Measurements from ENCODE around the gene SRSF2.
"Not testable (repeated sequence)": the region's sequence is repeated elsewhere in the genome, so short reads cannot be mapped to it uniquely, and the experiment has no call there.

SRSF2 gene

DNA sequence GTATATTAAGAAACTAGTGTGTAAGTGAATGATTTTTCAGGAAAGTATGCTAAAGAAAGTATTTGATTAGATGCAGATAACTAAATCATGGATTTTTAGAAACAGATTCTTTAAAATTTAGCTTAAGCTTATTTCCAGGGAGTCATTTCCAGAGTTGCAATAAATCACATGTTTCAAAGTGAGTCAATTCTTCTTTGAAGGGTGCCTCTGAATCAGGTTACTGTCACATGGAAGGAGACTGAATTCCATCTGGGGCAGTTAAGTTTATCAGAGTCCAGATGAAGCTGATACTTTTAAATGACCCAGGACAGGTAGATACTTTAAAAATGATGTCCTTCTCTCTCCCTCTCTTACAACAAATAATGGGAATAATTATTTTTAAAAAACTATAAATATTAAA lies 5.8 kb upstream of the SRSF2 start:
- Histone ChIP-seq H2BK15ac (replicated peaks; ENCODE audit: low read depth) (no peak overlapping the region), H3K27ac (ENCODE audit: low read depth, low read length) (no peak overlapping the region), H3K4me3 (ENCODE audit: low read length) (no peak overlapping the region)

DNA sequence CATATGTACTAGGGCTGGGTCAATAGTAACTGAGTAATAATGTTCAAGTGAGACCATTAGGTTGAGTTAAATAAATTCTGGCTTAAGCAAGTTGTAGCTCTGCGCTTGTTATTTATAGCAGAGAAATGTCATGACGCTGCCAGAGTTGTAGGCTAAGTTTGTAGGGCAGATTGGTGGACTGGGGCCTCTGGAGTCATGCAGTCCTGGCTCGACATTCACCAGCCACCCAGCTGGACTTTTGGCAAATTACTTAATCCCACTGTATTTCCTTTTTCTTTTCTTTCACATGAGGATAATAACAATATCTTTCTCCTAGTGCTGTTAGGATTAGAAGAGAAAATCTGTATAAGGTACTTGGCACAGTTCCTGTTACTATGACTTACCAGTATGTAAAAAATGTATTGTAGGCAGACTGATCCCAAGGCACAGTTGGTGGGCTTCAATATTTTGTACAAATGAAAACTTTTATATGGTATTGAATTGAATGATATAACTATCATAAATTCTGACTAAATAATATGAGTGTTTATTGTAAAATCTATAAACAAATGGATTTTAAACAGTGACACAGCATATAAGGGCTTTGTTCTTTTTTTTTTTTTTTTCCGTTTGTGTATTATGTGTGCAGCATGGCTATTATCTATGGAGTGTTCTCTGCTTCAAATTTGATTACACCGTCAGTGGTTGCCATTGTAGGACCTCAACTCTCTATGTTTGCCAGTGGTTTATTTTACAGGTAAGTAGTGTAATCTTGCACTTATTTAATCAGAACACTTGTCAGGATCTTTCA lies 3.4 kb upstream of the SRSF2 start:
- Histone ChIP-seq H3K18ac (ENCODE audit: low read length) (no peak overlapping the region), H2BK15ac (replicated peaks; ENCODE audit: low read depth) (no peak overlapping the region), H4K5ac (ENCODE audit: low read length) (no peak overlapping the region), H3K27ac (ENCODE audit: low read depth, low read length) (no peak overlapping the region), H3K4me1 (ENCODE audit: control insufficient read depth, low read depth, low read length) (peaks cover 4% of the 10 kb centered on the region), H2BK5ac (ENCODE audit: low read length) (no peak overlapping the region), H3K23ac (ENCODE audit: low read length) (no peak overlapping the region), H3K4ac (ENCODE audit: low read depth, low read length) (no peak overlapping the region), H3K79me1 (ENCODE audit: low read length) (peaks cover 2% of the 10 kb centered on the region), H3K4me3 (ENCODE audit: low read length) (no peak overlapping the region), H3K56ac (ENCODE audit: low read length) (no peak overlapping the region), H3K4me2 (ENCODE audit: low read length) (no peak overlapping the region), H3K79me2 (ENCODE audit: control insufficient read depth, insufficient read depth, low read length) (peaks cover 18% of the 10 kb centered on the region), H3K36me3 (ENCODE audit: control insufficient read depth, insufficient read depth, low read length) (peaks cover 11% of the 10 kb centered on the region), H4K8ac (ENCODE audit: low read depth, low read length) (no peak overlapping the region), H3K9ac (ENCODE audit: low read length) (no peak overlapping the region), H2BK120ac (ENCODE audit: low read depth, low read length) (no peak overlapping the region), H3K27me3 (ENCODE audit: insufficient read depth, low read length, poor library complexity) (no peaks in the 10 kb centered on the region), H2AK5ac (ENCODE audit: low read length) (no peak overlapping the region)
- DNase-seq: no peak
- no CpG with 5 or more reads among the region's 5 CpGs for WGBS (ENCODE audit: extremely low coverage, insufficient coverage, low lambda C conversion rate)

More for the DNA sequence above, 5.8 kb upstream of the SRSF2 start:
- Histone ChIP-seq H2AK5ac (ENCODE audit: low read length) (no peak overlapping the region), H2BK120ac (ENCODE audit: low read depth, low read length) (no peak overlapping the region), H4K5ac (ENCODE audit: low read length) (no peak overlapping the region), H3K27me3 (ENCODE audit: insufficient read depth, low read length, poor library complexity) (no peaks in the 10 kb centered on the region), H3K36me3 (ENCODE audit: control insufficient read depth, insufficient read depth, low read length) (peaks cover 5% of the 10 kb centered on the region), H3K79me1 (ENCODE audit: low read length) (peaks cover 2% of the 10 kb centered on the region), H3K79me2 (ENCODE audit: control insufficient read depth, insufficient read depth, low read length) (peaks cover 3% of the 10 kb centered on the region), H3K9ac (ENCODE audit: low read length) (no peak overlapping the region), H3K23ac (ENCODE audit: low read length) (no peak overlapping the region), H3K4me1 (ENCODE audit: control insufficient read depth, low read depth, low read length) (peaks cover 4% of the 10 kb centered on the region), H3K4ac (ENCODE audit: low read depth, low read length) (no peak overlapping the region), H3K56ac (ENCODE audit: low read length) (no peak overlapping the region), H4K8ac (ENCODE audit: low read depth, low read length) (no peak overlapping the region), H2BK5ac (ENCODE audit: low read length) (no peak overlapping the region), H3K18ac (ENCODE audit: low read length) (no peak overlapping the region), H3K4me2 (ENCODE audit: low read length) (no peak overlapping the region)
- DNase-seq: no peak

DNA sequence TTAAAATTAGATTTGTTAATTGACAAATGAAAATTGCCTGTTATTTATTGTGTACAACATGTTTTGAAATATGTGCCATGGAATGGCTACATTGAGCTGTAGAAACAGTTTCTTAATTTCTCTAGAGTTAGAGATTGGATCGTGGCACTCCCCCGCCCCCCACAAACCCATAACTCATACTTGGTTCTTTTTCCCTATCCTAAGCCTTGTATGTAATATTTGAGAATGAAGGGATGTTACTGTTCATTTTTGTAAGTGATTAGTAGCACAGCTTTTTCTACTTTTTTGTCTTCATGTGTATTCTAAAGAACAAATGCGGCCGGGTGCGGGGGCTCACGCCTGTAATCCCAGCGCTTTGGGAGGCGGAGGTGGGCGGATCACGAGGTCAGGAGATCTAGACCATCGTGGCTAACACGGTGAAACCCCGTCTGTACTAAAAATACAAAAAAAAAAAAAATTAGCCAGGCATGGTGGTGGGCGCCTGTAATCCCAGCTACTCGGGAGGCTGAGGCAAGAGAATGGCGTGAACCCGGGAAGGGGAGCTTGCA lies 2.5 kb upstream of the SRSF2 start:
- H3K23ac ChIP-seq (ENCODE audit: low read length); H3K4me1 ChIP-seq (ENCODE audit: control insufficient read depth, low read depth, low read length); H2BK5ac ChIP-seq (ENCODE audit: low read length); H4K8ac ChIP-seq (ENCODE audit: low read depth, low read length); DNase-seq; H3K18ac ChIP-seq (ENCODE audit: low read length); H2AK5ac ChIP-seq (ENCODE audit: low read length); H4K5ac ChIP-seq (ENCODE audit: low read length); H3K4me3 ChIP-seq (ENCODE audit: low read length); H3K4ac ChIP-seq (ENCODE audit: low read depth, low read length); H3K56ac ChIP-seq (ENCODE audit: low read length); H2BK15ac ChIP-seq (replicated peaks; ENCODE audit: low read depth); H3K27ac ChIP-seq (ENCODE audit: low read depth, low read length); H3K4me2 ChIP-seq (ENCODE audit: low read length); H3K79me1 ChIP-seq (ENCODE audit: low read length); H3K9ac ChIP-seq (ENCODE audit: low read length); H2BK120ac ChIP-seq (ENCODE audit: low read depth, low read length); H3K27me3 ChIP-seq (ENCODE audit: insufficient read depth, low read length, poor library complexity): not testable (repeated sequence)
- peaks cover 10% of the 10 kb centered on the region for H3K36me3 ChIP-seq (ENCODE audit: control insufficient read depth, insufficient read depth, low read length)
- peaks cover 27% of the 10 kb centered on the region for H3K79me2 ChIP-seq (ENCODE audit: control insufficient read depth, insufficient read depth, low read length)
- no CpG with 5 or more reads among the region's 17 CpGs for WGBS (ENCODE audit: extremely low coverage, insufficient coverage, low lambda C conversion rate)

DNA sequence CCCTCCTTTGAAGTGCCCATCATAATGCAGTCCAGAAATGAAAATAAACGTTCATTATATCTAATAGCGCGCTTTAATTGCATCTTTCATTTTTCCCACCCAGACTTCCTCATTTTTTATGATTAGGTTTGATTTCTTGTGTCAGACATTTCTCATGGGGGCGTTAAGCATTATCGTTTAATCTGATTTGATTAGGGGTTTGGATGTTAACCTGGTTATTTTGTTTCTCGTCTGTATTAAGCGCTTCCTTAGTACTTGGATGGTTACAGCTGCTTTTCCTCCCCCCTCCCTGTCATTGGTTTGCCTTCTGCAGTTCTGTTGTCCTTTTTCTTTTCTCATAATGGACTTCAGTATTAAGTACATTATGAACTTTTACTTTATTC lies 1.3 kb upstream of the SRSF2 start:
- H2AK5ac ChIP-seq (ENCODE audit: low read length): no peak overlapping the region
- peaks cover 4% of the 10 kb centered on the region for H3K4me1 ChIP-seq (ENCODE audit: control insufficient read depth, low read depth, low read length)
- no peak overlapping the region for H4K5ac ChIP-seq (ENCODE audit: low read length)
- peak overlapping the region; percentile 93 for H3K56ac ChIP-seq (ENCODE audit: low read length)
- peaks cover 35% of the 10 kb centered on the region for H3K79me2 ChIP-seq (ENCODE audit: control insufficient read depth, insufficient read depth, low read length)
- H3K23ac ChIP-seq (ENCODE audit: low read length): no peak overlapping the region
- H3K4me3 ChIP-seq (ENCODE audit: low read length): peak overlapping the region; percentile 83
- H4K8ac ChIP-seq (ENCODE audit: low read depth, low read length): no peak overlapping the region
- H3K27ac ChIP-seq (ENCODE audit: low read depth, low read length): no peak overlapping the region
- H3K4ac ChIP-seq (ENCODE audit: low read depth, low read length): no peak overlapping the region
- H2BK120ac ChIP-seq (ENCODE audit: low read depth, low read length): no peak overlapping the region
- H3K36me3 ChIP-seq (ENCODE audit: control insufficient read depth, insufficient read depth, low read length): peaks cover 15% of the 10 kb centered on the region
- WGBS (ENCODE audit: extremely low coverage, insufficient coverage, low lambda C conversion rate): no CpG with 5 or more reads among the region's 7 CpGs
- H2BK15ac ChIP-seq (replicated peaks; ENCODE audit: low read depth): no peak overlapping the region
- no peak for DNase-seq
- H3K4me2 ChIP-seq (ENCODE audit: low read length): peak overlapping the region; percentile 12
- H3K79me1 ChIP-seq (ENCODE audit: low read length): peaks cover 2% of the 10 kb centered on the region
- no peaks in the 10 kb centered on the region for H3K27me3 ChIP-seq (ENCODE audit: insufficient read depth, low read length, poor library complexity)
- H2BK5ac ChIP-seq (ENCODE audit: low read length): no peak overlapping the region
- H3K18ac ChIP-seq (ENCODE audit: low read length): peak overlapping the region; percentile 82
- peak overlapping the region; percentile 91 for H3K9ac ChIP-seq (ENCODE audit: low read length)

DNA sequence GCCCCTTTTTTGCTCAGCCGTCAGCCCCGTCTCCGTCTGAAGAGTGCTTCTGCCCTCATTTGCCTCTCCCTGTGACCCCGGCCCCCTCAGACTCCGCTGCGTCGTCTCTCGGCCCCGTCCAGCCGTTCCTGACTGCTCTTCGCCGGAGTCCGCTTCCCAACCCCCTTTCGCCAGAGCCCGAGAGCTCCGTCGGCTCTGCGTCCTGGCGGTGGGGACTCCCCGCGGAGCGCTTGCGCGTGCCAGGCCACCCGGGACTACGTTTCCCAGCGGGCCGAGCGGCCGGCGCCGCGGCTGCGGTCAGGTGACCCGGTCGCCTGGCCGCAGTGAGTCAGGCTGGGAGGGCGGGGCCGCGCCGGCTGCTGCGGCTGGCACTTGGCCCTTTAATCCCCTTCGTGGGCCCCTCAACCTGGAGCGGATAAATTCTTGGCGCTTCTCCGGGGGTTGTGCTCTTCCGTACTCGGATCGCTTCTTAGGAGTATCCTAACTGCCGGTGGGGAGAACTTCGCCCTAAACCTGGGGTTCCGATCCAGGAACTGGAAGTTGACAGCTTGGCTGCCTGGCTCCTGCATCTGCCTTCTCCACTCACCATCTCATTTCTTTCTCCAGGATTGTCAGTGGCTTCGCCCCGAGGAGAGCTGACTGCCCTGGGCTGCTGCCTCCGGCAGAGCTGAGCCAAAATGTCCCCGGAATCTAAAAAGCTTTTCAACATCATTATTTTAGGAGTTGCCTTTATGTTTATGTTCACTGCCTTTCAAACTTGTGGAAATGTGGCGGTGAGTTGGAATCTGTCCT lies 741 bp upstream of the SRSF2 start, which contains the start of gene MFSD11:
TSS of gene MFSD11 (plus strand) at position 444 of the 792 bp plus-strand sequence. CDS start at position 678, 234 bp downstream.
- H3K36me3 ChIP-seq (ENCODE audit: control insufficient read depth, insufficient read depth, low read length): peaks cover 16% of the 10 kb centered on the region
- no peak within 1 kb of the TSS for H2BK15ac ChIP-seq (replicated peaks; ENCODE audit: low read depth)
- no peak within 1 kb of the TSS for H4K8ac ChIP-seq (ENCODE audit: low read depth, low read length)
- peaks cover 4% of the 10 kb centered on the region for H3K4me1 ChIP-seq (ENCODE audit: control insufficient read depth, low read depth, low read length)
- peak within 1 kb of the TSS; percentile 93 for H2AK5ac ChIP-seq (ENCODE audit: low read length)
- H2BK120ac ChIP-seq (ENCODE audit: low read depth, low read length): peak within 1 kb of the TSS; percentile 83
- H3K27ac ChIP-seq (ENCODE audit: low read depth, low read length): peak within 1 kb of the TSS; percentile 100
- peak within 1 kb of the TSS; percentile 100 for H3K9ac ChIP-seq (ENCODE audit: low read length)
- H3K79me1 ChIP-seq (ENCODE audit: low read length): peaks cover 2% of the 10 kb centered on the region
- H3K4me3 ChIP-seq (ENCODE audit: low read length): peak within 1 kb of the TSS; percentile 84
- peak within 1 kb of the TSS; percentile 74 for H3K4ac ChIP-seq (ENCODE audit: low read depth, low read length)
- H3K27me3 ChIP-seq (ENCODE audit: insufficient read depth, low read length, poor library complexity): no peaks in the 10 kb centered on the region
- H3K18ac ChIP-seq (ENCODE audit: low read length): peak within 1 kb of the TSS; percentile 97
- peak within 1 kb of the TSS; percentile 97 for H2BK5ac ChIP-seq (ENCODE audit: low read length)
- WGBS (ENCODE audit: extremely low coverage, insufficient coverage, low lambda C conversion rate): no CpG with 5 or more reads among the region's 57 CpGs
- H3K56ac ChIP-seq (ENCODE audit: low read length): peak within 1 kb of the TSS; percentile 100
- peak; percentile 98 for DNase-seq
- no peak within 1 kb of the TSS for H4K5ac ChIP-seq (ENCODE audit: low read length)
- H3K4me2 ChIP-seq (ENCODE audit: low read length): peak within 1 kb of the TSS; percentile 85
- H3K23ac ChIP-seq (ENCODE audit: low read length): peak within 1 kb of the TSS; percentile 100
- H3K79me2 ChIP-seq (ENCODE audit: control insufficient read depth, insufficient read depth, low read length): peaks cover 37% of the 10 kb centered on the region

Data from mesendoderm (in vitro differentiated cells).